Osteoblast (primary cell): Measurements from ENCODE around the gene FHIT. TPM values are rescaled to one million over a fixed set of nuclear protein-coding genes. Genes with fewer than 3 reads are reported as not detected.

Experiments
- DNase-seq: peaks from one replicate; pipeline ENCODE4 v3.0.0; 2011; ENCODE audit warnings: low spot score, mixed read lengths; ENCODE audit not compliant: insufficient read length; ENCODE audit errors: missing footprints
- H2AFZ ChIP-seq: 2 replicates; pipeline ENCODE4 v1.6.0; 2011; ENCODE audit warnings: mild to moderate bottlenecking, low read length
- H3K27ac ChIP-seq: 2 replicates; pipeline ENCODE4 v1.5.1; 2011; ENCODE audit warnings: mild to moderate bottlenecking, low read depth, low read length, moderate library complexity
- H3K27me3 ChIP-seq: 2 replicates; pipeline ENCODE4 v1.6.0; 2012; ENCODE audit warnings: mild to moderate bottlenecking, control low read depth, inconsistent platforms, low read length, moderate library complexity; ENCODE audit not compliant: insufficient read depth
- H3K36me3 ChIP-seq: 2 replicates; pipeline ENCODE4 v1.5.1; 2011; ENCODE audit warnings: mild to moderate bottlenecking, low read length, control low read depth, moderate library complexity; ENCODE audit not compliant: insufficient read depth
- H3K4me1 ChIP-seq: 2 replicates; pipeline ENCODE4 v1.5.1; 2011; ENCODE audit warnings: mild to moderate bottlenecking, low read length, control low read depth, moderate library complexity; ENCODE audit not compliant: insufficient read depth
- H3K4me2 ChIP-seq: 2 replicates; pipeline ENCODE4 v1.6.0; 2011; ENCODE audit warnings: mild to moderate bottlenecking, low read length; ENCODE audit not compliant: insufficient read depth
- H3K4me3 ChIP-seq: fragments of 200-600 bp; sonication (generic); 3 replicates; pipeline ENCODE4 v1.5.1; 2012; ENCODE audit warnings: mild to moderate bottlenecking, low read length, inconsistent platforms; ENCODE audit not compliant: insufficient read depth
- H3K79me2 ChIP-seq: 2 replicates; pipeline ENCODE4 v1.6.0; 2012; ENCODE audit warnings: mild to moderate bottlenecking, low read length, control low read depth, inconsistent platforms; ENCODE audit not compliant: insufficient read depth
- H3K9me3 ChIP-seq: 2 replicates; pipeline ENCODE4 v1.5.1; 2011; ENCODE audit warnings: low read depth, low read length, control low read depth
- H4K20me1 ChIP-seq: 2 replicates; pipeline ENCODE4 v1.6.0; 2012; ENCODE audit warnings: mild to moderate bottlenecking, low read length, control low read depth; ENCODE audit not compliant: insufficient read depth
- total RNA-seq: library from RNA; depleted of rRNA; stranded (reverse); fragments of >200 nt; gene quantifications from 2 replicates; pipeline ENCODE4 v1.2.3, GENCODE V29; 2012
- TF ChIP-seq, protein P1 (sequence below): IDR thresholded peaks from 2 replicates; pipeline ENCODE4 v1.5.1; 2011; ENCODE audit warnings: mild to moderate bottlenecking, low read depth, low read length, moderate library complexity; ENCODE audit errors: extremely low read depth

FHIT gene
- total RNA-seq, 1 donor = 3.3 TPM

DNA sequence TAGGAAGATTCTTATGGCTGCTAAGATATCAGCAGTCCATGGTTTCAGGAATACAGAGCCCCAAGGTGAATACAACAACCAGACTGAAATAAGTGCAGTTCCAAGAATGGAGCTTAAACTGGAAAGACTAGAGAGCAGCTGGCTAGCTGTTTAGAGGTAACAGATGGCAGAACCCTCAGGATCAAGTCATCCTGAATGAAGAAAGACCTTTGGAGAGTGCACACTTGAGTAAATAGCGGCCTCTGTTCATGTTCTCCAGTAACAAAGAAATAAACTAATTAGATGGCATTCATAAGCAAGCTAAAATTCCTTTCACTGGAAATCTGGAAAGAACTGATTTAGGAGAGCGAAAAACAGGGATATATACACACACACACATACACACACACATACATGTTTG is 968.4 kb downstream of the FHIT start:
- no peak overlapping the region for H3K4me2 ChIP-seq
- H3K79me2 ChIP-seq = no peaks in the 10 kb centered on the region
- no peak overlapping the region for H3K4me3 ChIP-seq
- H3K27ac ChIP-seq = no peak overlapping the region
- no peaks in the 10 kb centered on the region for H3K4me1 ChIP-seq
- no peaks in the 10 kb centered on the region for H4K20me1 ChIP-seq
- no peaks in the 10 kb centered on the region for H3K27me3 ChIP-seq
- no peak overlapping the region for H2AFZ ChIP-seq
- DNase-seq = no peak
- no peaks in the 10 kb centered on the region for H3K36me3 ChIP-seq
- H3K9me3 ChIP-seq = no peaks in the 10 kb centered on the region
- TF ChIP-seq, protein P1, sequence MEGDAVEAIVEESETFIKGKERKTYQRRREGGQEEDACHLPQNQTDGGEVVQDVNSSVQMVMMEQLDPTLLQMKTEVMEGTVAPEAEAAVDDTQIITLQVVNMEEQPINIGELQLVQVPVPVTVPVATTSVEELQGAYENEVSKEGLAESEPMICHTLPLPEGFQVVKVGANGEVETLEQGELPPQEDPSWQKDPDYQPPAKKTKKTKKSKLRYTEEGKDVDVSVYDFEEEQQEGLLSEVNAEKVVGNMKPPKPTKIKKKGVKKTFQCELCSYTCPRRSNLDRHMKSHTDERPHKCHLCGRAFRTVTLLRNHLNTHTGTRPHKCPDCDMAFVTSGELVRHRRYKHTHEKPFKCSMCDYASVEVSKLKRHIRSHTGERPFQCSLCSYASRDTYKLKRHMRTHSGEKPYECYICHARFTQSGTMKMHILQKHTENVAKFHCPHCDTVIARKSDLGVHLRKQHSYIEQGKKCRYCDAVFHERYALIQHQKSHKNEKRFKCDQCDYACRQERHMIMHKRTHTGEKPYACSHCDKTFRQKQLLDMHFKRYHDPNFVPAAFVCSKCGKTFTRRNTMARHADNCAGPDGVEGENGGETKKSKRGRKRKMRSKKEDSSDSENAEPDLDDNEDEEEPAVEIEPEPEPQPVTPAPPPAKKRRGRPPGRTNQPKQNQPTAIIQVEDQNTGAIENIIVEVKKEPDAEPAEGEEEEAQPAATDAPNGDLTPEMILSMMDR = no peak

DNA sequence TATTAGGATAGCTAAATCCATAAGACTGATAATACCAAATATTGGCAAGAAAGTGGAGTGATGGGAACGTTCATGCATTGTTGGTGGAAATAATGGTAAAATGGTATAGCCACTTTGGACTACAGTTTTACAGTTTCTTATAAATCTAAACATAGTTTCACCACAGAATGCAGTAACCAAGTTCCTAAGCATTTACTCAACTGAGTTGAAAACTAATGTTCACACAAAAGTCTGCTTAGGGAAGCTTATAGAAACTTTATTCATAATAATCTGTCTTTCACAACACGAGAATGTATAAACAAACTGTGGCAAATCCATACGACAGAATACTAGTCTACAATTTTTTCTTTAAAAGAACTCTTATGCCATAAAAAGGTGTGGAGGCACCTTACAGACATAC is 969.3 kb downstream of the FHIT start:
- Histone ChIP-seq H3K4me2 (no peak overlapping the region), H3K27me3 (no peaks in the 10 kb centered on the region)

DNA sequence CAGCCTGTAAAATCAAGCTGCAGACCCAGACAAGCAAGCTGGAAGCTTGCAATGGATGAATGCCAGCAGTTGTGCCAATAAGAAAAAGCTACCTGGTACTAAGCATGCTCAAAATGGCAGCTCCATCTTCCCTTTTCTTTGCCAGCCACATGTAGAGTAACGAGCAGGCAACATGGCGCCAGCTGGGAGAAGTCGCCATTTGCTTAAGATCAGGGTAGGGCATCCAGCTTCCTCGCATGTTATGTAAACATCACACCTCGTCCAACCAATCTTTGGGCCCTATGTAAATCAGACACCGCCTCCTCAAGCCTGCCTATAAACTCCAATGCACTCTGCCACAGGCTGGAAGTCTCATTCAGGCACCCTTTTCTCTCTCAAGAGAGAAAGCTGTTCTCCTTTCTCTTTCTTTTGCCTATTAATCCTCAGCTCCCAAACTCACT is 973.9 kb downstream of the FHIT start:
- Histone ChIP-seq H2AFZ (no peak overlapping the region), H4K20me1 (no peaks in the 10 kb centered on the region), H3K4me1 (no peaks in the 10 kb centered on the region), H3K36me3 (no peaks in the 10 kb centered on the region), H3K27me3 (no peaks in the 10 kb centered on the region), H3K27ac (no peak overlapping the region), H3K4me3 (no peak overlapping the region), H3K4me2 (no peak overlapping the region), H3K79me2 (no peaks in the 10 kb centered on the region), H3K9me3 (no peaks in the 10 kb centered on the region)
- TF ChIP-seq, protein P1 = no peak
- DNase-seq = no peak

More for the DNA sequence above, 969.3 kb downstream of the FHIT start:
- Histone ChIP-seq H4K20me1 (no peaks in the 10 kb centered on the region), H3K27ac (no peak overlapping the region), H3K4me1 (no peaks in the 10 kb centered on the region), H3K4me3 (no peak overlapping the region), H3K79me2 (no peaks in the 10 kb centered on the region), H2AFZ (no peak overlapping the region), H3K36me3 (no peaks in the 10 kb centered on the region), H3K9me3 (no peaks in the 10 kb centered on the region)
- DNase-seq = no peak
- TF ChIP-seq, protein P1 = no peak

DNA sequence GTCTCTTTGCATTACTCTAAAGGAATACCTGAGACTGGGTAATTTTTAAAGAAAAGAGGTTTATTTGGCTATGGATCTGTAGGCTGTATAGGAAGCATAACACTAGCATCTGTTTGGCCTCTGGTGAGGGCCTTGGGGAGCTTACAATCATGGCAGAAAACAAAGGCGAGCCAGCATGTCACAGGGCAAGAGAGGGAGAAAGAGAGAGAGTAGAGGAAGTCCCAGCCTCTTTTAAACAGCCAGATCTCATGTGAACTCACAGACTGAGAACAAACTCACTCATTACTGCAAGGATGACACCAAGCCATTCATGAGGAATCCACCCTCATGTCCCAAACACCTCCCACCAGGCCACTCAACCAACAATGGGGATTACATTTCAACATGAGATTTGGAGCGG is 974.6 kb downstream of the FHIT start:
- no peak for DNase-seq
- TF ChIP-seq, protein P1 = no peak
- Histone ChIP-seq H3K27me3 (no peaks in the 10 kb centered on the region), H3K36me3 (no peaks in the 10 kb centered on the region), H3K79me2 (no peaks in the 10 kb centered on the region), H3K4me3 (no peak overlapping the region), H3K4me1 (no peaks in the 10 kb centered on the region), H2AFZ (no peak overlapping the region), H4K20me1 (no peaks in the 10 kb centered on the region), H3K9me3 (no peaks in the 10 kb centered on the region), H3K27ac (no peak overlapping the region), H3K4me2 (no peak overlapping the region)
